A673 (cell line): Measurements from ENCODE around the gene ADAMTSL1. TPM values are rescaled to one million over a fixed set of nuclear protein-coding genes. Genes with fewer than 3 reads are reported as not detected.

Source experiments
- BruUV-seq: library from RNA; stranded (reverse); fragments of 400-500 nt; replicated peaks from 2 replicates; lab custom pipeline; 2021; lab: Mats Ljungman, UMichigan
- CTCF ChIA-PET: fragments of 300-600 bp; sonication (Branson Sonifier 250); formaldehyde crosslinking; loops from one replicate; lab custom pipeline; 2022; ENCODE audit warnings: antibody characterized with exemption; lab: Charles Lee
- POLR2A ChIA-PET: fragments of 300-600 bp; sonication (Branson Sonifier 250); formaldehyde crosslinking; loops from one replicate; lab custom pipeline; 2022; ENCODE audit warnings: antibody characterized with exemption; ENCODE audit not compliant: low non-redundant PET; lab: Charles Lee
- DNase-seq: peaks from one replicate; pipeline ENCODE4 v3.0.0-alpha.2; 2015; ENCODE audit warnings: low spot score
- H3K27ac ChIP-seq: fragments of 200-600 bp; sonication (generic); 2 replicates; pipeline ENCODE4 v1.5.1; 2016; ENCODE audit warnings: mixed run types, low read depth, mild to moderate bottlenecking, mixed read lengths, antibody characterized with exemption, low read length; ENCODE audit not compliant: poor library complexity, severe bottlenecking
- H3K27me3 ChIP-seq: fragments of 200-600 bp; sonication (generic); replicated peaks from 2 replicates; pipeline ENCODE4 v1.6.1; 2017; ENCODE audit warnings: mixed run types, low read depth, mild to moderate bottlenecking, mixed read lengths, antibody characterized with exemption, low read length; ENCODE audit not compliant: insufficient read depth, poor library complexity
- H3K36me3 ChIP-seq: fragments of 200-600 bp; sonication (generic); 2 replicates; pipeline ENCODE4 v1.6.1; 2016; ENCODE audit warnings: mixed run types, mild to moderate bottlenecking, mixed read lengths, antibody characterized with exemption, low read length; ENCODE audit not compliant: insufficient read depth, poor library complexity, severe bottlenecking
- H3K4me1 ChIP-seq: fragments of 200-600 bp; sonication (generic); 2 replicates; pipeline ENCODE4 v1.6.1; 2017; ENCODE audit warnings: mixed run types, mild to moderate bottlenecking, mixed read lengths, antibody characterized with exemption, low read length; ENCODE audit not compliant: insufficient read depth, poor library complexity, severe bottlenecking
- H3K4me3 ChIP-seq: fragments of 200-600 bp; sonication (generic); 2 replicates; pipeline ENCODE4 v1.5.1; 2016; ENCODE audit warnings: low read depth, mixed run types, mild to moderate bottlenecking, mixed read lengths, low read length; ENCODE audit not compliant: poor library complexity, severe bottlenecking
- H3K9me3 ChIP-seq: fragments of 200-600 bp; sonication (generic); 2 replicates; pipeline ENCODE4 v1.6.1; 2016; ENCODE audit warnings: mixed run types, low read depth, mild to moderate bottlenecking, mixed read lengths, antibody characterized with exemption, low read length; ENCODE audit not compliant: poor library complexity, severe bottlenecking
- CTCF ChIP-seq: fragments of 300-800, 200-600 bp; sonication (generic); conservative IDR thresholded peaks from 2 replicates; pipeline ENCODE4 v1.5.1; 2017; ENCODE audit warnings: low read depth, mild to moderate bottlenecking, antibody characterized with exemption, low read length, moderate library complexity, mixed read lengths
- EZH2 ChIP-seq: fragments of 200-600 bp; sonication (generic); IDR thresholded peaks from 2 replicates; pipeline ENCODE4 v1.6.1; 2017; ENCODE audit warnings: borderline replicate concordance, low read depth, mild to moderate bottlenecking, mixed read lengths, antibody characterized with exemption, low read length; ENCODE audit not compliant: poor library complexity, severe bottlenecking
- intact Hi-C: fragments of 100-400 bp; cut with micrococcal nuclease; formaldehyde crosslinking; loops from one replicate; pipeline ENCODE4 v1.10.0; 2022; ENCODE audit not compliant: unreplicated experiment
- total RNA-seq: library from RNA; stranded (reverse); gene quantifications from 2 replicates; pipeline ENCODE4 v1.2.3, GENCODE V29; 2021

ADAMTSL1 gene
- total RNA-seq, 1 experiment from 2014 or later: not detected

- BruUV-seq: no TSS peak
- Histone ChIP-seq H3K36me3 (no peaks in the 10 kb centered on the region), H3K4me1 (no peaks in the 10 kb centered on the region), H3K27ac (no peak overlapping the region), H3K9me3 (no peaks in the 10 kb centered on the region), H3K27me3 (no peaks in the 10 kb centered on the region), H3K4me3 (no peak overlapping the region)
- TF ChIP-seq EZH2: no peak
- TF ChIP-seq CTCF: no peak
- no peak for DNase-seq
- ChIA-PET POLR2A (no interaction called here), CTCF (no interaction called here)
- intact Hi-C loops: no loop called here
Observed at GRCh38 chr9:18487611-18488010, 13.7 kb downstream of the ADAMTSL1 start.

- ChIA-PET POLR2A (no interaction called here), CTCF (no interaction called here)
- intact Hi-C loops: no loop called here
- Histone ChIP-seq H3K9me3 (no peaks in the 10 kb centered on the region), H3K36me3 (no peaks in the 10 kb centered on the region), H3K27me3 (no peaks in the 10 kb centered on the region), H3K27ac (no peak overlapping the region), H3K4me1 (no peaks in the 10 kb centered on the region), H3K4me3 (no peak overlapping the region)
- TF ChIP-seq CTCF: no peak
- no peak for TF ChIP-seq EZH2
- BruUV-seq: no TSS peak
- DNase-seq: no peak
Observed at GRCh38 chr9:18488886-18489285, 14.9 kb downstream of the ADAMTSL1 start.

- intact Hi-C loops: no loop called here
- ChIA-PET CTCF (no interaction called here), POLR2A (no interaction called here)
- Histone ChIP-seq H3K4me3 (no peak overlapping the region), H3K27me3 (no peaks in the 10 kb centered on the region), H3K27ac (no peak overlapping the region), H3K36me3 (no peaks in the 10 kb centered on the region), H3K9me3 (no peaks in the 10 kb centered on the region), H3K4me1 (no peaks in the 10 kb centered on the region)
- BruUV-seq: no TSS peak
- TF ChIP-seq CTCF: no peak
- no peak for TF ChIP-seq EZH2
- no peak for DNase-seq
Observed at GRCh38 chr9:18489861-18490260, 15.9 kb downstream of the ADAMTSL1 start.
